BJ (cell line): ENCODE measurements around the gene OPCML. TPM values are rescaled to one million over a fixed set of nuclear protein-coding genes. Genes with fewer than 3 reads are reported as not detected.

ENCODE experiments used
- CTCF ChIA-PET: fragments of 350-600 bp; formaldehyde crosslinking; extraction: SDS; loops from one replicate; lab custom pipeline; 2021; ENCODE audit warnings: antibody characterized with exemption, inconsistent platforms; lab: Yijun Ruan, JAX
- POLR2A ChIA-PET: fragments of 300-600 bp; sonication (Branson Sonifier 250); formaldehyde crosslinking; extraction: SDS; loops from one replicate; lab custom pipeline; 2021; ENCODE audit warnings: antibody characterized with exemption; lab: Charles Lee
- DNase-seq: peaks from one replicate; pipeline ENCODE4 v3.0.0-alpha.2; 2011; ENCODE audit warnings: low read depth
- H3K27me3 ChIP-seq: 2 replicates; pipeline ENCODE4 v1.6.0; 2011; ENCODE audit warnings: low read length; ENCODE audit not compliant: control insufficient read depth, insufficient read depth
- H3K36me3 ChIP-seq: 2 replicates; pipeline ENCODE4 v1.5.1; 2011; ENCODE audit warnings: low read length; ENCODE audit not compliant: control insufficient read depth, insufficient read depth
- H3K4me3 ChIP-seq: 2 replicates; pipeline ENCODE4 v1.5.1; 2011; ENCODE audit warnings: low read depth, mild to moderate bottlenecking, control low read depth, low read length
- polyA plus RNA-seq: library from polyadenylated mRNA; depleted of rRNA; stranded (reverse); fragments of >200 nt; gene quantifications from 2 replicates; pipeline ENCODE4 v1.2.3, GENCODE V29; 2011
- TF ChIP-seq, protein P1 (sequence below): IDR thresholded peaks from 2 replicates; pipeline ENCODE4 v1.5.1; 2011; ENCODE audit warnings: low read depth, mild to moderate bottlenecking, control low read depth, inconsistent platforms, low read length, moderate library complexity; ENCODE audit not compliant: insufficient read depth

Gene OPCML
- polyA plus RNA-seq, 1 experiment = 2.0 TPM

DNA sequence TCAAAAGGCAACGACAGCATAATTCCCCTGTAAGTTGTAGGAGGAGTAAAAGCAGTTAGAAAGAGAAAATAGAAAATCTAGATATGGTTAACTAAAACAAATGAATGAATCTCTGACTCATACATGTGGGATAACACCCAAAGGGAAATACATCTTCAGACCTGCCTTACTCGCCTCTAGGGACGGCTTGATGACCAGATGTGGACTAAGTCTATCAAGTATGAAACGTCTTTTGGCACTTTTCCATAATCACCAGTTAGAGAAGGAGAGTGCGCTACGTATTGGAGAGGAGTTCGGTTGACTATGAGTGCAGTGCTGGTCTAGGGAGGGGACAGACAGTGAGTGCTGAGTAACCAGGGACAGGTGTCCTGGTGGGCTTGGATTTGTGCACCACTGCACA lies 459.9 kb downstream of the OPCML start:
- no peak for DNase-seq
- POLR2A ChIA-PET = no interaction called here
- TF ChIP-seq, protein P1, sequence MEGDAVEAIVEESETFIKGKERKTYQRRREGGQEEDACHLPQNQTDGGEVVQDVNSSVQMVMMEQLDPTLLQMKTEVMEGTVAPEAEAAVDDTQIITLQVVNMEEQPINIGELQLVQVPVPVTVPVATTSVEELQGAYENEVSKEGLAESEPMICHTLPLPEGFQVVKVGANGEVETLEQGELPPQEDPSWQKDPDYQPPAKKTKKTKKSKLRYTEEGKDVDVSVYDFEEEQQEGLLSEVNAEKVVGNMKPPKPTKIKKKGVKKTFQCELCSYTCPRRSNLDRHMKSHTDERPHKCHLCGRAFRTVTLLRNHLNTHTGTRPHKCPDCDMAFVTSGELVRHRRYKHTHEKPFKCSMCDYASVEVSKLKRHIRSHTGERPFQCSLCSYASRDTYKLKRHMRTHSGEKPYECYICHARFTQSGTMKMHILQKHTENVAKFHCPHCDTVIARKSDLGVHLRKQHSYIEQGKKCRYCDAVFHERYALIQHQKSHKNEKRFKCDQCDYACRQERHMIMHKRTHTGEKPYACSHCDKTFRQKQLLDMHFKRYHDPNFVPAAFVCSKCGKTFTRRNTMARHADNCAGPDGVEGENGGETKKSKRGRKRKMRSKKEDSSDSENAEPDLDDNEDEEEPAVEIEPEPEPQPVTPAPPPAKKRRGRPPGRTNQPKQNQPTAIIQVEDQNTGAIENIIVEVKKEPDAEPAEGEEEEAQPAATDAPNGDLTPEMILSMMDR = no peak
- no peak overlapping the region for H3K4me3 ChIP-seq
- H3K27me3 ChIP-seq = peaks cover 2% of the 10 kb centered on the region; the same call in 1 of the 2 replicates
- H3K36me3 ChIP-seq = no peaks in the 10 kb centered on the region
- CTCF ChIA-PET = no interaction called here

DNA sequence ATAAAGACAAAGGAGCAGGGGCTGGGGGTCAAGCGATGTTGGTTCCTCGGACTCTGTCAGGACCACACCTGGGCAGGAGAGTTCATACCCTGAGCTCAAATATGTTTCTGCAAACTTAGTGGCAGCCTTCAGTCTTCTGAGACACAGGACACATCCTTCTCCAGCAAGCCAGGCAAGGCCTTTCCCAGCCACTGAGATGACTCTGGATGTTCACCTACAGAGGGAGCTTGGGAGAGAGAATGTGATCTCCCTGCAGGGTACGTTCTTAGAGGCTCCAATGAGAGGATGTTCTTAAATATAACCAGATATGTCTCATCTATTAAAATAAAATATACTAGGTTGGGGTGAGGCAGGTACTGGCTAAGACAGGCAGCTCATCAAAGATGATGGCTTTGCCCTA lies 461.5 kb downstream of the OPCML start:
- Histone ChIP-seq H3K27me3 (peaks cover 2% of the 10 kb centered on the region; the same call in 1 of the 2 replicates), H3K36me3 (no peaks in the 10 kb centered on the region), H3K4me3 (no peak overlapping the region)
- TF ChIP-seq, protein P1 = no peak
- POLR2A ChIA-PET = no interaction called here
- CTCF ChIA-PET = interaction anchor here (1.0 to 3.2 kb wide), 4 partner anchors 9 to 1396 kb away, joined by 3 to 37 read pairs (median 3); no protein-coding TSS in a partner anchor
- DNase-seq = no peak

DNA sequence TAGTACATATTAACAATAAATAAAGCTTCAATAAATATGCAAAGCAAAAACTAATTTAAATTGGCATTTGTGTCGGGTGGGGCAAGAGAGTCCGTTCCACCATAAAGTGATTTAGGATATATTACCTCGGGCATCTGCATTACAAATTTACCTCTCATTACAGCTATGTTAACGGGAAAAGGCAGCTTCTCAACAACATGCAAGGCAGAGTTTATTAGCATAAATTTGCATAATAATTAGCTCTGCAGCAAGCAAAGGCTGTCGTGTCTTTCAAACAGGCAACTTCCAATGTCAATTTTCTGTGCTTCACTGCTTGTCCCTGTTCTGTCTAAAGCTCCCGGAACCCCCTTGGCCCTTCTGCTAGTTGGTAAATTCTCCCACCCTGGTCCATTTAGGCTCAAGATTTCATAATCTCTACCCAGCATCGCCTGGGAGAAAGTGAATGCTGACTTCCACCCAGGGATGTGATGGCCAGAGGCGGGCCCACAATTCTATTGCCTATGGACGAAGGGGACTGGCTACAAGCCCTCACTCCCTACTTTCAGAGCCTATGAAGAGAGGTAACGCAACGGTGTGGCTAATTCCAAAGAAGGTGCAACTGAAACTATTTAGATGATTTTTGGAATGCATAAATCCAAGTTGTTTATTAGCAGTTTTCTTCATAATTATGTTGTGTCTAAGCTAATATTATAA lies 462.1 kb downstream of the OPCML start:
- TF ChIP-seq, protein P1 = no peak
- Histone ChIP-seq H3K27me3 (peaks cover 2% of the 10 kb centered on the region; the same call in 1 of the 2 replicates), H3K36me3 (no peaks in the 10 kb centered on the region), H3K4me3 (no peak overlapping the region)
- DNase-seq = no peak
- ChIA-PET POLR2A (no interaction called here), CTCF (interaction anchor here (1.0 to 3.2 kb wide), 3 partner anchors 10 to 1396 kb away, joined by 3 to 37 read pairs (median 3); no protein-coding TSS in a partner anchor)

DNA sequence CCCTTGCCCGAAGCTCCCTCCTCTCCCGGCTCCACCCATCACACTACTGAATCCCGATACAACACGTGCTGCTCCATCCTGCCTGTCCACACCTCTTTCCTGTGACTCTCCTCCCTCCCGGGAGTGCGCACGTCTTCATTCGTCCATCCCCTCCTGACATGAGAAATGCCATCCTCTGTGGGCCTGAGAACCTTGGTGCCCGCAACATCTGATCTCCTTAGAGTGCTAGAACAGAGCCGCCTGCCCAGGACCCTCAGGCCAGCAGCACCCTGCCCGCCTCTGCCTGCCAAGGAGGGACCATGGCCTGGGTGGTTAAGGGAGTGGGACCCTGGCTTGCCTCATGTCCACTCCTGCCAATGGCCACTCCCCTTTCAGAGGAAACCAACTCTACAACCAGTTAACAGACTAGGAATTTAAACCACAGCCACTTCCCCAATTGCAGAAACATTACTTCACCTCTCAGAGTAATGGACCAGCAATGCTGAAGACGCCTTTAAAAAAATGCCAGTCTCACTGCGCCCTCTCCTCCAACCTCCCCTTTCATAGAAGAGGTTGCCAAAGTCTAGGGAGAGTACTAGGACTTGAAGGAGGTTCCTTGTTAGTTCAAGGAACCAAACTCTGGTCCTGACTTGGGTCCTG lies 466.3 kb downstream of the OPCML start:
- Histone ChIP-seq H3K27me3 (peaks cover 4% of the 10 kb centered on the region; the same call in 1 of the 2 replicates), H3K4me3 (no peak overlapping the region), H3K36me3 (no peaks in the 10 kb centered on the region)
- POLR2A ChIA-PET = no interaction called here
- CTCF ChIA-PET = no interaction called here
- DNase-seq = no peak
- TF ChIP-seq, protein P1 = no peak

DNA sequence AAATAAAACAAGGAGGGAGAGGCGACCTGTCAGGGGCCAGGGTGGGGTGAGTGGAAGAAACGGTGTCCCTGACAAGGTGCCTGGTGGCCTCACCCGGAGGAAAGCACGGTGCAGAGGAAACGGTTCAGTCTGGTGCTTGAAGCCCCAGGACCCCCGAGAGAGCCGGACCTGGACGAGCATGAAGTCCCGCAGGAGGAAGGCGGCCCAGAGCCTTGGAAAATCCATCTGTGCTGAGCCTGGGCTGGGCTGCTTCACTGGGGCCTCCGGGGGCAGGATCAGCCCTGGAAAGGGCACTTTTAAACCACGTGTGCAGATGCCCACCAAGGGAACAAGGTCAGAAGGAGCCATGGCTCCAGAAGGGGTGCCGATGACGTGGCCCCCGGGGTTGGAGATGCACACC lies 467.3 kb downstream of the OPCML start:
- H3K36me3 ChIP-seq = no peaks in the 10 kb centered on the region
- H3K4me3 ChIP-seq = no peak overlapping the region; the same call in 1 of the 2 replicates
- ChIA-PET POLR2A (no interaction called here), CTCF (interaction anchor here (0.8 to 2.2 kb wide), 13 partner anchors 9 to 1372 kb away, joined by 3 to 12 read pairs (median 4); no protein-coding TSS in a partner anchor)
- DNase-seq = no peak
- TF ChIP-seq, protein P1 = no peak
- peaks cover 4% of the 10 kb centered on the region; the same call in 1 of the 2 replicates for H3K27me3 ChIP-seq
